Caco-2 (cell line): ENCODE results near the gene SERPINH1. TPM values are rescaled to one million over a fixed set of nuclear protein-coding genes. Genes with fewer than 3 reads are reported as not detected.
A peak's percentile ranks its signal among the peaks of the same experiment; 100 is the strongest.

Experiments used
- BruUV-seq: library from RNA; stranded (reverse); fragments of 400-500 nt; replicated peaks from 2 replicates; lab custom pipeline; 2021; lab: Mats Ljungman, UMichigan
- CTCF ChIA-PET: fragments of 300-600 bp; sonication (Branson Sonifier 250); formaldehyde crosslinking; loops from one replicate; lab custom pipeline; 2022; ENCODE audit warnings: antibody characterized with exemption; lab: Charles Lee
- POLR2A ChIA-PET: fragments of 300-600 bp; sonication (Branson Sonifier 250); formaldehyde crosslinking; loops from one replicate; lab custom pipeline; 2022; ENCODE audit warnings: antibody characterized with exemption; lab: Charles Lee
- DNase-seq, 2 experiments: peaks; one replicate each; pipeline versions ENCODE4 v3.0.0 to v3.0.0-alpha.2; 2020 to 2022
- H3K27me3 ChIP-seq: replicated peaks from 2 replicates; pipeline ENCODE4 v1.6.0; 2011; ENCODE audit warnings: low read length; ENCODE audit not compliant: control insufficient read depth, insufficient read depth
- H3K36me3 ChIP-seq: 2 replicates; pipeline ENCODE4 v1.5.1; 2011; ENCODE audit warnings: low read length; ENCODE audit not compliant: control insufficient read depth, insufficient read depth
- H3K4me1 ChIP-seq: fragments of 250-450 bp; sonication (Bioruptor Pico); 2 replicates; pipeline ENCODE4 v1.5.1; 2020; ENCODE audit warnings: mild to moderate bottlenecking
- H3K4me3 ChIP-seq: 2 replicates; pipeline ENCODE4 v1.5.1; 2011; ENCODE audit warnings: low read depth, mild to moderate bottlenecking, control low read depth, low read length
- H3K9me3 ChIP-seq: fragments of 250-450 bp; sonication (Bioruptor Pico); 2 replicates; pipeline ENCODE4 v1.5.1; 2020; ENCODE audit warnings: mild to moderate bottlenecking, moderate library complexity
- H3K27ac Mint-ChIP-seq: one replicate; pipeline ENCODE4 v1.8.0; 2022; ENCODE audit warnings: mixed read lengths; ENCODE audit not compliant: unreplicated experiment
- H3K27me3 Mint-ChIP-seq: one replicate; pipeline ENCODE4 v1.8.0; 2022; ENCODE audit warnings: mixed read lengths; ENCODE audit not compliant: insufficient read depth, unreplicated experiment
- H3K36me3 Mint-ChIP-seq: one replicate; pipeline ENCODE4 v1.8.0; 2022; ENCODE audit warnings: mild to moderate bottlenecking, mixed read lengths; ENCODE audit not compliant: insufficient read depth, unreplicated experiment
- H3K4me1 Mint-ChIP-seq: one replicate; pipeline ENCODE4 v1.8.0; 2022; ENCODE audit warnings: low read depth, mixed read lengths; ENCODE audit not compliant: unreplicated experiment
- H3K4me3 Mint-ChIP-seq: one replicate; pipeline ENCODE4 v1.8.0; 2022; ENCODE audit warnings: mild to moderate bottlenecking, moderate library complexity, mixed read lengths; ENCODE audit not compliant: unreplicated experiment
- H3K9me3 Mint-ChIP-seq: one replicate; pipeline ENCODE4 v1.8.0; 2022; ENCODE audit warnings: mixed read lengths; ENCODE audit not compliant: unreplicated experiment
- CTCF ChIP-seq, 2 experiments: fragments of 200-600 bp in 1 of 2; IDR thresholded peaks; 1 replicate in 1 of 2; 2 replicates in 1 of 2; pipeline versions ENCODE4 v1.5.1 to v1.8.0; 2011 to 2022; ENCODE audit warnings: antibody characterized with exemption in 1 of 2, control low read depth in 1 of 2, inconsistent platforms in 1 of 2, low read depth in 1 of 2, low read length in 1 of 2, mild to moderate bottlenecking in 1 of 2, moderate library complexity in 1 of 2; ENCODE audit not compliant: insufficient read depth in 1 of 2, severe bottlenecking in 1 of 2, unreplicated experiment in 1 of 2
- intact Hi-C: fragments of 100-400 bp; cut with micrococcal nuclease; formaldehyde crosslinking; loops from one replicate; pipeline ENCODE4 v1.10.0; 2022; ENCODE audit not compliant: unreplicated experiment
- total RNA-seq: library from RNA; stranded (reverse); gene quantifications from 2 replicates; pipeline ENCODE4 v1.2.3, GENCODE V29; 2022

The SERPINH1 gene
- total RNA-seq, 1 experiment from 2014 or later, result 481 TPM

DNA sequence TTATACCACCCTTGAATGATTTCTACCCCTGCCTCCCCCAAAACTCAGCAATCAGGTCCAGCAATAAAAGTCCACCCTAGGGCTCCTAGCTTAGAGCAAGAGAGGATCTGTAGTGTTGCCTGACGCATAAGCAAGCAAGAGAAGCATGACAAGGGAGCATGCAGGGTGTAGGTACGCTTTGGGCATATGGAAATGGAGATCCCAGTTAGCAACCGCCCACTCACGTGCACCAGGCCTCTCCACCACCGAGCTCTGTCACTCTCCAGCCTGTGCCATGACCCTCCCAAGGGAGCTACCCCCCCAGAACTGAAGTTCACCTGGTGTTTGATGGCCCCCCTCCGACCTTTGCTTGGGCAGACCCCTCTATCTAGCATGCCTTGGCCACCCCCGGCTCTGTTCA is 39.4 kb downstream of the SERPINH1 start:
- Histone ChIP-seq H3K27me3 (no peaks in the 10 kb centered on the region), H3K4me3 (no peak overlapping the region), H3K9me3 (no peaks in the 10 kb centered on the region), H3K4me1 (no peaks in the 10 kb centered on the region), H3K36me3 (no peaks in the 10 kb centered on the region)
- intact Hi-C loops, result no loop called here
- DNase-seq, result no peak
- H3K9me3 Mint-ChIP-seq, result no peaks in the 10 kb centered on the region
- H3K27ac Mint-ChIP-seq, result peak overlapping the region; percentile 56
- H3K4me1 Mint-ChIP-seq, result no peaks in the 10 kb centered on the region
- BruUV-seq, result no TSS peak
- ChIA-PET POLR2A (no interaction called here), CTCF (interaction anchor here (0.6 kb wide), 1 partner anchor 206 kb away, joined by 5 read pairs; no protein-coding TSS in a partner anchor)
- H3K4me3 Mint-ChIP-seq, result no peak overlapping the region
- TF ChIP-seq CTCF (IDR thresholded peaks at IDR 0.05; ENCODE audit: insufficient read depth in 1 of 2, low read depth in 1 of 2, low read length in 1 of 2, severe bottlenecking in 1 of 2, unreplicated experiment in 1 of 2), result no peak
- H3K27me3 Mint-ChIP-seq, result no peaks in the 10 kb centered on the region
- H3K36me3 Mint-ChIP-seq, result no peaks in the 10 kb centered on the region

GRCh38 chr11:75602951-75603350 is 40.9 kb downstream of the SERPINH1 start:
- H3K27me3 Mint-ChIP-seq, result no peaks in the 10 kb centered on the region

More at GRCh38 chr11:75602951-75603350, 40.9 kb downstream of the SERPINH1 start:
- POLR2A ChIA-PET, result no interaction called here
- Histone ChIP-seq H3K27me3 (no peaks in the 10 kb centered on the region), H3K36me3 (no peaks in the 10 kb centered on the region), H3K9me3 (no peaks in the 10 kb centered on the region), H3K4me3 (no peak overlapping the region), H3K4me1 (no peaks in the 10 kb centered on the region)
- BruUV-seq, result no TSS peak
- Mint-ChIP-seq H3K36me3 (no peaks in the 10 kb centered on the region), H3K4me3 (no peak overlapping the region), H3K9me3 (no peaks in the 10 kb centered on the region), H3K4me1 (no peaks in the 10 kb centered on the region), H3K27ac (no peak overlapping the region)
- no peak for DNase-seq
- TF ChIP-seq CTCF (IDR thresholded peaks at IDR 0.05; ENCODE audit: insufficient read depth in 1 of 2, low read depth in 1 of 2, low read length in 1 of 2, severe bottlenecking in 1 of 2, unreplicated experiment in 1 of 2), result no peak
- CTCF ChIA-PET, result interaction anchor here (0.9 kb wide), 1 partner anchor 11 kb away, joined by 4 read pairs; no protein-coding TSS in a partner anchor
- intact Hi-C loops, result no loop called here
